Neural progenitor cell (in vitro differentiated cells): Measurements from ENCODE around the gene TNFRSF8.

Source experiments
- CTCF ChIP-seq: fragments of 200-600 bp; sonication (generic); IDR thresholded peaks from 2 replicates; pipeline ENCODE4 v1.5.1; 2017; ENCODE audit warnings: antibody characterized with exemption, mild to moderate bottlenecking
- EZH2 ChIP-seq: fragments of 200-600 bp; sonication (generic); IDR thresholded peaks from 2 replicates; pipeline ENCODE4 v1.6.1; 2017; ENCODE audit warnings: antibody characterized with exemption, mild to moderate bottlenecking, moderate library complexity

GRCh38 chr1:12107718-12108117, 44.6 kb downstream of the TNFRSF8 start:
- TF ChIP-seq EZH2 (no peak), CTCF (no peak)
